ENCODE data around the gene CGRRF1. TPM values are rescaled to one million over a fixed set of nuclear protein-coding genes. Genes with fewer than 3 reads are reported as not detected.
A peak's percentile ranks its signal among the peaks of the same experiment; 100 is the strongest.

The CGRRF1 gene
- total and polyA plus RNA-seq, 2 of the 13 experiments (the other 11 are each of a cell fraction or from before 2014, with no cell fraction given): 16.8 to 18.2 TPM

DNA sequence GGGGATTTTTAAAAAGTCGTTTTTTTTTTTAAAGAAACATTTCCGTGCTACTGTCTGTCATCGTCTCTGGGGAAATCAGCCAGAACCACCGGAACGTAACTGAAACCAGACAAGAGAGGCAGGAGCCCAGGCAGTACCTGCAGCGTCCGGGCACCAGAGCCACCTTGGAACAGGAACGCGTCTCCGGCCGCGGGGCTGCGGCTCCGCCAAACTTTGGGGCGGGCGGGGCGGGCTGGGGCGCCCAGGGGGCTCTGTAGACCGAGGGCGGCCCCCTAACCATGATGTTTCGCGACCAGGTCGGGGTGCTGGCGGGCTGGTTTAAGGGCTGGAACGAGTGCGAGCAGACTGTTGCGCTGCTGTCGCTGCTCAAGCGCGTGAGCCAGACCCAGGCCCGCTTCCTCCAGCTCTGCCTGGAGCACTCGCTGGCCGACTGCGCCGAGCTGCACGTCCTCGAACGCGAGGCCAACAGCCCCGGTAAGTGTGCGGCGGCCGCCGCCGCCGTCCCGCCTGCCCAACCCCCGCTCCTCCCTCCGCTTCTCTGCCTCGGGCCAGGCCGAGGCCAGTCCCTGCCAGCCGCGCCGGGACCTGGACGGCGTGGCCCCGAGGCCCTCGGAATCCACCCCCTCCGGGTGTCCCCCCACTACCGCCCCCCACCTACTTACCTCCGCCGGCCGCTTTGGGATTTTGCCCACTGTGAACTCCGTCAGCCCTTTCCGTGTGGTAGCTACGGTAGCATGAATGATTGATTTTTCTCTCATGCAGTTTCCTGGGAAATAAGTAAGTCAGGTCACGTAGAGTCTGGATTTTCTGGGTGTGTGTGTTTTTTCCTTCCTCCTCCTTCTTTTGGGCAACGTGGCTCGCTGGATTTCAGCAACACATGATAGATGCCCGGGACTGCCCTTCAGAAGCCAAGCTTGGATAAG, 58.2 kb downstream of the CGRRF1 start (continued):
- TF ChIP-seq, protein P1, sequence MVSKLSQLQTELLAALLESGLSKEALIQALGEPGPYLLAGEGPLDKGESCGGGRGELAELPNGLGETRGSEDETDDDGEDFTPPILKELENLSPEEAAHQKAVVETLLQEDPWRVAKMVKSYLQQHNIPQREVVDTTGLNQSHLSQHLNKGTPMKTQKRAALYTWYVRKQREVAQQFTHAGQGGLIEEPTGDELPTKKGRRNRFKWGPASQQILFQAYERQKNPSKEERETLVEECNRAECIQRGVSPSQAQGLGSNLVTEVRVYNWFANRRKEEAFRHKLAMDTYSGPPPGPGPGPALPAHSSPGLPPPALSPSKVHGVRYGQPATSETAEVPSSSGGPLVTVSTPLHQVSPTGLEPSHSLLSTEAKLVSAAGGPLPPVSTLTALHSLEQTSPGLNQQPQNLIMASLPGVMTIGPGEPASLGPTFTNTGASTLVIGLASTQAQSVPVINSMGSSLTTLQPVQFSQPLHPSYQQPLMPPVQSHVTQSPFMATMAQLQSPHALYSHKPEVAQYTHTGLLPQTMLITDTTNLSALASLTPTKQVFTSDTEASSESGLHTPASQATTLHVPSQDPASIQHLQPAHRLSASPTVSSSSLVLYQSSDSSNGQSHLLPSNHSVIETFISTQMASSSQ (IDR thresholded peaks at IDR 0.05; ENCODE audit: low read depth): no peak
- TF ChIP-seq, protein P1 (CRISPR knock-in tag; IDR thresholded peaks at IDR 0.05; ENCODE audit: borderline replicate concordance): 0 out of 2 replicates have a peak, but pooled peaks have one; percentile 22
- TF ChIP-seq, protein P2, sequence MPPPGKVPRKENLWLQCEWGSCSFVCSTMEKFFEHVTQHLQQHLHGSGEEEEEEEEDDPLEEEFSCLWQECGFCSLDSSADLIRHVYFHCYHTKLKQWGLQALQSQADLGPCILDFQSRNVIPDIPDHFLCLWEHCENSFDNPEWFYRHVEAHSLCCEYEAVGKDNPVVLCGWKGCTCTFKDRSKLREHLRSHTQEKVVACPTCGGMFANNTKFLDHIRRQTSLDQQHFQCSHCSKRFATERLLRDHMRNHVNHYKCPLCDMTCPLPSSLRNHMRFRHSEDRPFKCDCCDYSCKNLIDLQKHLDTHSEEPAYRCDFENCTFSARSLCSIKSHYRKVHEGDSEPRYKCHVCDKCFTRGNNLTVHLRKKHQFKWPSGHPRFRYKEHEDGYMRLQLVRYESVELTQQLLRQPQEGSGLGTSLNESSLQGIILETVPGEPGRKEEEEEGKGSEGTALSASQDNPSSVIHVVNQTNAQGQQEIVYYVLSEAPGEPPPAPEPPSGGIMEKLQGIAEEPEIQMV (CRISPR knock-in tag; IDR thresholded peaks at IDR 0.05; ENCODE audit: low read depth): no peak
- no peak for TF ChIP-seq TCF12 (IDR thresholded peaks at IDR 0.05)
- no peak for TF ChIP-seq TCF12 (CRISPR knock-in tag; IDR thresholded peaks at IDR 0.05)
- TF ChIP-seq, protein P3, sequence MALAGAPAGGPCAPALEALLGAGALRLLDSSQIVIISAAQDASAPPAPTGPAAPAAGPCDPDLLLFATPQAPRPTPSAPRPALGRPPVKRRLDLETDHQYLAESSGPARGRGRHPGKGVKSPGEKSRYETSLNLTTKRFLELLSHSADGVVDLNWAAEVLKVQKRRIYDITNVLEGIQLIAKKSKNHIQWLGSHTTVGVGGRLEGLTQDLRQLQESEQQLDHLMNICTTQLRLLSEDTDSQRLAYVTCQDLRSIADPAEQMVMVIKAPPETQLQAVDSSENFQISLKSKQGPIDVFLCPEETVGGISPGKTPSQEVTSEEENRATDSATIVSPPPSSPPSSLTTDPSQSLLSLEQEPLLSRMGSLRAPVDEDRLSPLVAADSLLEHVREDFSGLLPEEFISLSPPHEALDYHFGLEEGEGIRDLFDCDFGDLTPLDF (CRISPR knock-in tag; IDR thresholded peaks at IDR 0.05): 0 out of 2 replicates have a peak, but pooled peaks have one; percentile 28
- TF ChIP-seq, protein P4, sequence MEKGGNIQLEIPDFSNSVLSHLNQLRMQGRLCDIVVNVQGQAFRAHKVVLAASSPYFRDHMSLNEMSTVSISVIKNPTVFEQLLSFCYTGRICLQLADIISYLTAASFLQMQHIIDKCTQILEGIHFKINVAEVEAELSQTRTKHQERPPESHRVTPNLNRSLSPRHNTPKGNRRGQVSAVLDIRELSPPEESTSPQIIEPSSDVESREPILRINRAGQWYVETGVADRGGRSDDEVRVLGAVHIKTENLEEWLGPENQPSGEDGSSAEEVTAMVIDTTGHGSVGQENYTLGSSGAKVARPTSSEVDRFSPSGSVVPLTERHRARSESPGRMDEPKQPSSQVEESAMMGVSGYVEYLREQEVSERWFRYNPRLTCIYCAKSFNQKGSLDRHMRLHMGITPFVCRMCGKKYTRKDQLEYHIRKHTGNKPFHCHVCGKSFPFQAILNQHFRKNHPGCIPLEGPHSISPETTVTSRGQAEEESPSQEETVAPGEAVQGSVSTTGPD (CRISPR knock-in tag; IDR thresholded peaks at IDR 0.05): no peak
- TF ChIP-seq, protein P5, sequence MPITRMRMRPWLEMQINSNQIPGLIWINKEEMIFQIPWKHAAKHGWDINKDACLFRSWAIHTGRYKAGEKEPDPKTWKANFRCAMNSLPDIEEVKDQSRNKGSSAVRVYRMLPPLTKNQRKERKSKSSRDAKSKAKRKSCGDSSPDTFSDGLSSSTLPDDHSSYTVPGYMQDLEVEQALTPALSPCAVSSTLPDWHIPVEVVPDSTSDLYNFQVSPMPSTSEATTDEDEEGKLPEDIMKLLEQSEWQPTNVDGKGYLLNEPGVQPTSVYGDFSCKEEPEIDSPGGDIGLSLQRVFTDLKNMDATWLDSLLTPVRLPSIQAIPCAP (CRISPR knock-in tag; IDR thresholded peaks at IDR 0.05; ENCODE audit: low read depth): no peak
- 0 out of 2 replicates have a peak, but pooled peaks have one; percentile 15 for TF ChIP-seq ZSCAN12 (CRISPR knock-in tag; IDR thresholded peaks at IDR 0.05)
- no peak for TF ChIP-seq ZNF432 (CRISPR knock-in tag; IDR thresholded peaks at IDR 0.05; ENCODE audit: borderline replicate concordance)
- no peak for TF ChIP-seq ZNF670 (CRISPR knock-in tag; IDR thresholded peaks at IDR 0.05; ENCODE audit: borderline replicate concordance)
- TF ChIP-seq, protein P6, sequence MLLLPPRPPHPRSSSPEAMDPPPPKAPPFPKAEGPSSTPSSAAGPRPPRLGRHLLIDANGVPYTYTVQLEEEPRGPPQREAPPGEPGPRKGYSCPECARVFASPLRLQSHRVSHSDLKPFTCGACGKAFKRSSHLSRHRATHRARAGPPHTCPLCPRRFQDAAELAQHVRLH (CRISPR knock-in tag; IDR thresholded peaks at IDR 0.05; ENCODE audit: borderline replicate concordance, low read depth): 0 out of 2 replicates have a peak, but pooled peaks have one; percentile 13
- TF ChIP-seq, protein P7, sequence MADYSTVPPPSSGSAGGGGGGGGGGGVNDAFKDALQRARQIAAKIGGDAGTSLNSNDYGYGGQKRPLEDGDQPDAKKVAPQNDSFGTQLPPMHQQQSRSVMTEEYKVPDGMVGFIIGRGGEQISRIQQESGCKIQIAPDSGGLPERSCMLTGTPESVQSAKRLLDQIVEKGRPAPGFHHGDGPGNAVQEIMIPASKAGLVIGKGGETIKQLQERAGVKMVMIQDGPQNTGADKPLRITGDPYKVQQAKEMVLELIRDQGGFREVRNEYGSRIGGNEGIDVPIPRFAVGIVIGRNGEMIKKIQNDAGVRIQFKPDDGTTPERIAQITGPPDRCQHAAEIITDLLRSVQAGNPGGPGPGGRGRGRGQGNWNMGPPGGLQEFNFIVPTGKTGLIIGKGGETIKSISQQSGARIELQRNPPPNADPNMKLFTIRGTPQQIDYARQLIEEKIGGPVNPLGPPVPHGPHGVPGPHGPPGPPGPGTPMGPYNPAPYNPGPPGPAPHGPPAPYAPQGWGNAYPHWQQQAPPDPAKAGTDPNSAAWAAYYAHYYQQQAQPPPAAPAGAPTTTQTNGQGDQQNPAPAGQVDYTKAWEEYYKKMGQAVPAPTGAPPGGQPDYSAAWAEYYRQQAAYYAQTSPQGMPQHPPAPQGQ (CRISPR knock-in tag; IDR thresholded peaks at IDR 0.05; ENCODE audit: borderline replicate concordance): no peak
- no peak for TF ChIP-seq GPN1 (CRISPR knock-in tag; IDR thresholded peaks at IDR 0.05; ENCODE audit: borderline replicate concordance)

Data from HepG2 (cell line).